ENCODE data around the gene UBXN10. TPM values are rescaled to one million over a fixed set of nuclear protein-coding genes. Genes with fewer than 3 reads are reported as not detected.

Gene UBXN10
- total and polyA plus RNA-seq, 4 donors, result 0.50 to 2.3 (median 1.1) TPM

DNA sequence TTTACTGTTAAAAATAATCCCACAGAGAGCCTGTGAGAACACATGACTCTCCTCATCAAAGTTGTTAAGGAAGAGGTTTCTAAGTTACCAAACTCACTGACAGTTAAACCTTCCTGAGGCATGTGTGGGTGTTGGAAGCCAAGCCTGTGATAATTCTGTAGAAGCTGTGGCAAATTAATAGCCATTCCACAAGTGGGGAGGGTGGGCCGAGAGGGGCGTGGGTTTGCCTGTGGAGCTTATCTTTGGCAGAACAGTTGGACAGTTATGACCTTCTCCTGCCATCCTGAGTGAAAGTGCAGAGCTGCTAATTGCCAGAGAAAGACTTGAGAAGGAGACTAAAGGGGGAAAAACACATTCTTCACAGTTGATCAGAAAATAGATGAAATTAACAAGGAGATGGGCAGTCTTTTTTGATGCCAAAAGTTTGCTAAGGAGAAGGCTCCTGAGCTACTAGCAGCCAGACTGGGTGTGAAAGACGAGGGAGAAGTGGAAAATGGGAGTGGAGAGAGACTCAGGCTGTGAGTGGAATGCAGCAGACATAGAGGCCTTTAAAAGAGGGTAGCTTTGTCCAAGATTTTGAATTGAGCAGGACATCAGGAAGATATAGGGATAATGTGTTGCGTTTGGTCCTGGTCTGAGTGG lies 2.0 kb downstream of the UBXN10 start (continued):
- TF ChIP-seq, protein P1, sequence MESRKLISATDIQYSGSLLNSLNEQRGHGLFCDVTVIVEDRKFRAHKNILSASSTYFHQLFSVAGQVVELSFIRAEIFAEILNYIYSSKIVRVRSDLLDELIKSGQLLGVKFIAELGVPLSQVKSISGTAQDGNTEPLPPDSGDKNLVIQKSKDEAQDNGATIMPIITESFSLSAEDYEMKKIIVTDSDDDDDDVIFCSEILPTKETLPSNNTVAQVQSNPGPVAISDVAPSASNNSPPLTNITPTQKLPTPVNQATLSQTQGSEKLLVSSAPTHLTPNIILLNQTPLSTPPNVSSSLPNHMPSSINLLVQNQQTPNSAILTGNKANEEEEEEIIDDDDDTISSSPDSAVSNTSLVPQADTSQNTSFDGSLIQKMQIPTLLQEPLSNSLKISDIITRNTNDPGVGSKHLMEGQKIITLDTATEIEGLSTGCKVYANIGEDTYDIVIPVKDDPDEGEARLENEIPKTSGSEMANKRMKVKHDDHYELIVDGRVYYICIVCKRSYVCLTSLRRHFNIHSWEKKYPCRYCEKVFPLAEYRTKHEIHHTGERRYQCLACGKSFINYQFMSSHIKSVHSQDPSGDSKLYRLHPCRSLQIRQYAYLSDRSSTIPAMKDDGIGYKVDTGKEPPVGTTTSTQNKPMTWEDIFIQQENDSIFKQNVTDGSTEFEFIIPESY (IDR thresholded peaks at IDR 0.05), result no peak
- TF ChIP-seq GABPA (IDR thresholded peaks at IDR 0.05 in 1 of 2, conservative IDR thresholded peaks at IDR 0.05 in 1 of 2), result no peak

DNA sequence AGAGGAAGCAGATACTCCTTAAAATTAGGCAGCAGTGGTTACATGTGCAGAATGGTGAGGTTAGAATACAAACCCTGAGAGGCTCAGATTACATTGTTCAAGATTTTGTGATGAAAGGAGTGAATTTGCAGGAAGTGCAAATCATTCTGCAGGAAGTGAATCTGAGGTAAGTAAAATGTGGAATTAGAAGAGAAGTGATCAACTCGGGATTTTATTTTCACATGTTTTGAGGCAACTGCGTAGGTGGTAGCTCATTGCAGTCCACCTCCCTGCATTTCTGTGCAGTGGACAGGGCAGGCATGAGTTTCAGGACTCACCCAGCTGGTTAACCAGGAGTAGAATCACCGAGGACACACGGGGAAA lies 2.5 kb downstream of the UBXN10 start:
- Histone ChIP-seq H3K36me3 (ENCODE audit: control insufficient read depth in 4 of 4, insufficient read depth in 3 of 4, low read depth in 1 of 4, low read length in 3 of 4) (no peaks in the 10 kb centered on the region), H3K27ac (ENCODE audit: low read depth in 1 of 2, low read length in 2 of 2) (no peak overlapping the region), H3K9me3 (ENCODE audit: control insufficient read depth in 4 of 4, low read length in 3 of 4) (no peaks in the 10 kb centered on the region), H3K4me1 (ENCODE audit: control insufficient read depth in 4 of 4, insufficient read depth in 4 of 4, low read length in 3 of 4) (peaks cover 4 to 34% (median 28%) of the 10 kb centered on the region in 4 donors), H3K4me3 (ENCODE audit: low read depth in 1 of 3, low read length in 3 of 3) (no peak overlapping the region), H3K27me3 (ENCODE audit: control insufficient read depth in 4 of 4, insufficient read depth in 4 of 4, low read length in 3 of 4) (no peaks in the 10 kb centered on the region), H3K9ac (ENCODE audit: low read depth in 1 of 2, low read length in 2 of 2) (no peak overlapping the region)
- DNase-seq (ENCODE audit: low spot score), result no peak
- TF ChIP-seq, protein P2, sequence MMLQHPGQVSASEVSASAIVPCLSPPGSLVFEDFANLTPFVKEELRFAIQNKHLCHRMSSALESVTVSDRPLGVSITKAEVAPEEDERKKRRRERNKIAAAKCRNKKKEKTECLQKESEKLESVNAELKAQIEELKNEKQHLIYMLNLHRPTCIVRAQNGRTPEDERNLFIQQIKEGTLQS (IDR thresholded peaks at IDR 0.05), result no peak
- TF ChIP-seq RAD21 (IDR thresholded peaks at IDR 0.05) (no peak), RXRA (IDR thresholded peaks at IDR 0.05) (no peak), TAF1 (conservative IDR thresholded peaks at IDR 0.05) (no peak), MAX (IDR thresholded peaks at IDR 0.05) (no peak), SP1 (IDR thresholded peaks at IDR 0.05) (no peak), NR2F2 (IDR thresholded peaks at IDR 0.05) (no peak), EGR1 (IDR thresholded peaks at IDR 0.05; ENCODE audit: low read depth in 2 of 2) (no peak), CTCF (IDR thresholded peaks at IDR 0.05; ENCODE audit: low read depth, low read length, missing input control) (no peak), JUND (IDR thresholded peaks at IDR 0.05) (no peak), GABPA (IDR thresholded peaks at IDR 0.05 in 1 of 2, conservative IDR thresholded peaks at IDR 0.05 in 1 of 2) (no peak), YY1 (IDR thresholded peaks at IDR 0.05) (no peak)
- TF ChIP-seq, protein P3, sequence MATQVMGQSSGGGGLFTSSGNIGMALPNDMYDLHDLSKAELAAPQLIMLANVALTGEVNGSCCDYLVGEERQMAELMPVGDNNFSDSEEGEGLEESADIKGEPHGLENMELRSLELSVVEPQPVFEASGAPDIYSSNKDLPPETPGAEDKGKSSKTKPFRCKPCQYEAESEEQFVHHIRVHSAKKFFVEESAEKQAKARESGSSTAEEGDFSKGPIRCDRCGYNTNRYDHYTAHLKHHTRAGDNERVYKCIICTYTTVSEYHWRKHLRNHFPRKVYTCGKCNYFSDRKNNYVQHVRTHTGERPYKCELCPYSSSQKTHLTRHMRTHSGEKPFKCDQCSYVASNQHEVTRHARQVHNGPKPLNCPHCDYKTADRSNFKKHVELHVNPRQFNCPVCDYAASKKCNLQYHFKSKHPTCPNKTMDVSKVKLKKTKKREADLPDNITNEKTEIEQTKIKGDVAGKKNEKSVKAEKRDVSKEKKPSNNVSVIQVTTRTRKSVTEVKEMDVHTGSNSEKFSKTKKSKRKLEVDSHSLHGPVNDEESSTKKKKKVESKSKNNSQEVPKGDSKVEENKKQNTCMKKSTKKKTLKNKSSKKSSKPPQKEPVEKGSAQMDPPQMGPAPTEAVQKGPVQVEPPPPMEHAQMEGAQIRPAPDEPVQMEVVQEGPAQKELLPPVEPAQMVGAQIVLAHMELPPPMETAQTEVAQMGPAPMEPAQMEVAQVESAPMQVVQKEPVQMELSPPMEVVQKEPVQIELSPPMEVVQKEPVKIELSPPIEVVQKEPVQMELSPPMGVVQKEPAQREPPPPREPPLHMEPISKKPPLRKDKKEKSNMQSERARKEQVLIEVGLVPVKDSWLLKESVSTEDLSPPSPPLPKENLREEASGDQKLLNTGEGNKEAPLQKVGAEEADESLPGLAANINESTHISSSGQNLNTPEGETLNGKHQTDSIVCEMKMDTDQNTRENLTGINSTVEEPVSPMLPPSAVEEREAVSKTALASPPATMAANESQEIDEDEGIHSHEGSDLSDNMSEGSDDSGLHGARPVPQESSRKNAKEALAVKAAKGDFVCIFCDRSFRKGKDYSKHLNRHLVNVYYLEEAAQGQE (IDR thresholded peaks at IDR 0.05), result no peak
- 87% methylated on average over 4 of the region's 4 CpGs for WGBS

Data from liver (tissue), 9 donors.